IPS-20b (cell line): ENCODE measurements around the gene NPRL2.

Experiments used
- H3K27ac ChIP-seq: one replicate; pipeline ENCODE4 v1.5.1; 2013; ENCODE audit warnings: low read length
- H3K27me3 ChIP-seq: 2 replicates; pipeline ENCODE4 v1.6.1; 2013; ENCODE audit warnings: mild to moderate bottlenecking, low read length, inconsistent platforms; ENCODE audit not compliant: insufficient read depth
- H3K36me3 ChIP-seq: 2 replicates; pipeline ENCODE4 v1.6.1; 2013; ENCODE audit warnings: low read depth, mild to moderate bottlenecking, inconsistent platforms, low read length, moderate library complexity; ENCODE audit not compliant: insufficient read depth
- H3K4me1 ChIP-seq: 2 replicates; pipeline ENCODE4 v1.6.1; 2013; ENCODE audit warnings: mild to moderate bottlenecking, control low read depth, inconsistent platforms, low read length, moderate library complexity; ENCODE audit not compliant: insufficient read depth
- H3K4me3 ChIP-seq: 2 replicates; pipeline ENCODE4 v1.5.1; 2013; ENCODE audit warnings: mild to moderate bottlenecking, low read length, inconsistent platforms
- H3K9ac ChIP-seq: 2 replicates; pipeline ENCODE4 v1.6.1; 2013; ENCODE audit warnings: low read depth, mild to moderate bottlenecking, inconsistent platforms, low read length, moderate library complexity
- H3K9me3 ChIP-seq: 2 replicates; pipeline ENCODE4 v1.6.1; 2013; ENCODE audit warnings: mild to moderate bottlenecking, low read depth, low read length, inconsistent platforms; ENCODE audit not compliant: insufficient read depth

NPRL2 gene

GRCh38 chr3:50350527-50351322 lies at the start of gene NPRL2, which contains the start of gene CYB561D2:
Gene NPRL2, minus strand, starts transcription at chr3:50350775. Its CDS starts 123 bp downstream, at chr3:50350652.
Gene CYB561D2, plus strand, starts transcription at chr3:50350862. Its CDS starts 572 bp downstream, at chr3:50351434.
- Histone ChIP-seq H3K9ac (peak within 1 kb of the TSS; percentile 73), H3K4me1 (no peaks in the 10 kb centered on the region), H3K36me3 (peaks cover 23% of the 10 kb centered on the region), H3K4me3 (peak within 1 kb of the TSS; percentile 91), H3K27me3 (peaks cover 9% of the 10 kb centered on the region), H3K27ac (no peak within 1 kb of the TSS), H3K9me3 (no peaks in the 10 kb centered on the region)

GRCh38 chr3:50396502-50396901 lies 45.9 kb upstream of the NPRL2 start:
- Histone ChIP-seq H3K9me3 (no peaks in the 10 kb centered on the region), H3K9ac (no peak overlapping the region), H3K27me3 (no peaks in the 10 kb centered on the region; the same call in 1 of the 2 replicates), H3K27ac (no peak overlapping the region), H3K4me1 (no peaks in the 10 kb centered on the region), H3K4me3 (no peak overlapping the region), H3K36me3 (no peaks in the 10 kb centered on the region)

GRCh38 chr3:50395070-50395860 lies 44.7 kb upstream of the NPRL2 start:
- H3K27me3 ChIP-seq = no peaks in the 10 kb centered on the region; the same call in 1 of the 2 replicates
- no peak overlapping the region for H3K4me3 ChIP-seq
- no peak overlapping the region for H3K9ac ChIP-seq
- no peaks in the 10 kb centered on the region for H3K36me3 ChIP-seq
- no peaks in the 10 kb centered on the region for H3K4me1 ChIP-seq
- H3K9me3 ChIP-seq = no peaks in the 10 kb centered on the region
- no peak overlapping the region for H3K27ac ChIP-seq

- no peak overlapping the region for H3K9ac ChIP-seq
- no peaks in the 10 kb centered on the region for H3K36me3 ChIP-seq
- no peaks in the 10 kb centered on the region for H3K27me3 ChIP-seq
- no peaks in the 10 kb centered on the region for H3K9me3 ChIP-seq
- H3K4me3 ChIP-seq = no peak overlapping the region
- H3K27ac ChIP-seq = no peak overlapping the region
- H3K4me1 ChIP-seq = no peaks in the 10 kb centered on the region
Measured at GRCh38 chr3:50393061-50393460, 42.5 kb upstream of the NPRL2 start.

- Histone ChIP-seq H3K27me3 (no peaks in the 10 kb centered on the region), H3K36me3 (no peaks in the 10 kb centered on the region), H3K4me1 (no peaks in the 10 kb centered on the region), H3K27ac (no peak overlapping the region), H3K4me3 (no peak overlapping the region), H3K9ac (no peak overlapping the region), H3K9me3 (no peaks in the 10 kb centered on the region)
Measured at GRCh38 chr3:50392101-50392715, 41.6 kb upstream of the NPRL2 start.

GRCh38 chr3:50390508-50391224 lies 40.1 kb upstream of the NPRL2 start:
- Histone ChIP-seq H3K27me3 (no peaks in the 10 kb centered on the region), H3K9me3 (no peaks in the 10 kb centered on the region), H3K27ac (no peak overlapping the region), H3K36me3 (no peaks in the 10 kb centered on the region), H3K9ac (no peak overlapping the region), H3K4me3 (no peak overlapping the region), H3K4me1 (no peaks in the 10 kb centered on the region)

- Histone ChIP-seq H3K27me3 (no peaks in the 10 kb centered on the region), H3K4me1 (no peaks in the 10 kb centered on the region)
Measured at GRCh38 chr3:50389414-50389767, 38.8 kb upstream of the NPRL2 start.

GRCh38 chr3:50388720-50389413 lies 38.3 kb upstream of the NPRL2 start:
- no peaks in the 10 kb centered on the region for H3K9me3 ChIP-seq

More at GRCh38 chr3:50389414-50389767, 38.8 kb upstream of the NPRL2 start:
- H3K27ac ChIP-seq = no peak overlapping the region
- no peaks in the 10 kb centered on the region for H3K36me3 ChIP-seq
- no peak overlapping the region for H3K4me3 ChIP-seq
- H3K9ac ChIP-seq = no peak overlapping the region
- no peaks in the 10 kb centered on the region for H3K9me3 ChIP-seq

GRCh38 chr3:50388016-50388719 lies 37.6 kb upstream of the NPRL2 start:
- Histone ChIP-seq H3K36me3 (no peaks in the 10 kb centered on the region), H3K27ac (no peak overlapping the region), H3K4me1 (no peaks in the 10 kb centered on the region), H3K27me3 (no peaks in the 10 kb centered on the region), H3K9ac (no peak overlapping the region), H3K4me3 (no peak overlapping the region), H3K9me3 (no peaks in the 10 kb centered on the region)

More at GRCh38 chr3:50388720-50389413, 38.3 kb upstream of the NPRL2 start:
- Histone ChIP-seq H3K27me3 (no peaks in the 10 kb centered on the region), H3K36me3 (no peaks in the 10 kb centered on the region), H3K4me1 (no peaks in the 10 kb centered on the region), H3K4me3 (no peak overlapping the region), H3K27ac (no peak overlapping the region), H3K9ac (no peak overlapping the region)

GRCh38 chr3:50385754-50386153 lies 35.2 kb upstream of the NPRL2 start:
- H3K27ac ChIP-seq = no peak overlapping the region

More at GRCh38 chr3:50385754-50386153, 35.2 kb upstream of the NPRL2 start:
- Histone ChIP-seq H3K36me3 (no peaks in the 10 kb centered on the region), H3K4me1 (no peaks in the 10 kb centered on the region), H3K9me3 (no peaks in the 10 kb centered on the region), H3K27me3 (no peaks in the 10 kb centered on the region), H3K9ac (no peak overlapping the region), H3K4me3 (no peak overlapping the region)
